ENCODE data around the gene SLC16A10.
"Not testable (repeated sequence)": the region's sequence is repeated elsewhere in the genome, so short reads cannot be mapped to it uniquely, and the experiment has no call there.

GRCh38 chr6:111134236-111134869, 47.0 kb downstream of the SLC16A10 start:
- not testable (repeated sequence) for TF ChIP-seq SP1 (IDR thresholded peaks at IDR 0.05); SP1 (CRISPR knock-in tag; IDR thresholded peaks at IDR 0.05); CTCF (CRISPR knock-in tag; IDR thresholded peaks at IDR 0.05); NFYB (CRISPR knock-in tag; IDR thresholded peaks at IDR 0.05); JUND (CRISPR knock-in tag; IDR thresholded peaks at IDR 0.05); ZNF282 (IDR thresholded peaks at IDR 0.05; ENCODE audit: partially characterized antibody); ZNF747 (CRISPR knock-in tag; IDR thresholded peaks at IDR 0.05; ENCODE audit: borderline replicate concordance); SMC3 (IDR thresholded peaks at IDR 0.05; ENCODE audit: low read length); SNRNP70 (IDR thresholded peaks at IDR 0.05; ENCODE audit: low read depth, low read length)
